Posterior vena cava (tissue), 2 donors: ENCODE measurements around the gene DPP10. TPM values are rescaled to one million over a fixed set of nuclear protein-coding genes. Genes with fewer than 3 reads are reported as not detected.
"Not testable (repeated sequence)": the region's sequence is repeated elsewhere in the genome, so short reads cannot be mapped to it uniquely, and the experiment has no call there.

ENCODE experiments used
- DNase-seq: peaks from one replicate; pipeline ENCODE4 v3.0.0-alpha.2; 2020; ENCODE audit warnings: low spot score
- intact Hi-C, 2 donors: fragments of 100-400 bp; cut with DNase I; formaldehyde crosslinking; loops; one replicate each; pipeline versions ENCODE4 v1.14.1 to v1.14.2; 2022 to 2023
- total RNA-seq, 2 donors: library from RNA; stranded (reverse); fragmentation: NEBNext Ultra II Directional; extraction: Animal tissue kit (Norgen Biotek cat#: 25700); gene quantifications; one replicate each; pipeline ENCODE4 v1.2.1, GENCODE V29; 2021
- donor health status: DM: yes; HTN: yes; CAD: no.
- donor health status: DM: yes; HTN: yes; CAD: no.

The DPP10 gene
- total RNA-seq, 2 donors from 2014 or later: not detected

DNA sequence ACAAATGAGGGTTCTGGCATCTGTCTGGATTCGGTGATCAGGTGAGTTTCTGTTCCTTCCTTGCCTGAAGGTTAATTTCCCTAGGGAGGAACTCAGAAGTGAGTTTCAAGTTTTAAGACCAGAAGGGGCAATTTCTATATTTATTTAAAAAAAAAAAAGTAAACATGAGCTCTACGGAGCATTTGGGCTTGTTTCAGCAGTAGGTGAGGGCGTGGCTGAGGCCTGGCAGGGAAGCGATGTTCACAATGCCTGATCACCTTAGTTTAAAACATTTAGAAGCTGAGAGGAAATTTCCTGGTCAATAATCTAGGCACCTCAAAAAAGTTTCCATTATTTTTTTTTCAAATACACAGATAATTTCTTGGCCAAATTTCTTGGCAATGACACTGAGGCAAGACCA, 629.1 kb downstream of the DPP10 start:
- DNase-seq: no peak
- intact Hi-C loops: no loop called here

- intact Hi-C loops: no loop called here
- DNase-seq: no peak
Observed at GRCh38 chr2:115075800-115076199, 633.4 kb downstream of the DPP10 start.

DNA sequence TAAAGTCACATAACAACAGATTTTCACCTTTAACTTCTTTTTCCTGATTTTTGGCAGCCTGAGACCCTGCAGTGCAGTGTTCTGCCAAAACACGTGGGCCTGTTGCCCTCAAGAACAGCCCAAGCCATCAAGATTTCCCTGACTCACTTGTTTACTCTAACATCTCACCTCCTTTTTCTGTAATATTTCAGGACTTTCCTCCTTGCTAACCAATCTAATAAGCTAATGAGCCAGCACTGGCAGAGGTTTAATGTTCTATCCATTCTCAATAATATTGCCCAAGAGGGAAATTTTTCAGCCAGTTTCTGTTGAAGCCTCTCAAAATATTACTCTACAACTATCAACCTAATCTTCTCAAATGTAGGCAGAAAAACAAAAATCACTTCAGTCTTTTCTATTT, 635.2 kb downstream of the DPP10 start:
- DNase-seq: no peak
- intact Hi-C loops: no loop called here

GRCh38 chr2:115083225-115083624, 640.8 kb downstream of the DPP10 start:
- intact Hi-C loops: no loop called here
- no peak for DNase-seq

- intact Hi-C loops: no loop called here
- no peak for DNase-seq
Observed at GRCh38 chr2:115083711-115084110, 641.3 kb downstream of the DPP10 start.

- intact Hi-C loops: no loop called here
- no peak for DNase-seq
Observed at GRCh38 chr2:115084446-115084845, 642.0 kb downstream of the DPP10 start.

DNA sequence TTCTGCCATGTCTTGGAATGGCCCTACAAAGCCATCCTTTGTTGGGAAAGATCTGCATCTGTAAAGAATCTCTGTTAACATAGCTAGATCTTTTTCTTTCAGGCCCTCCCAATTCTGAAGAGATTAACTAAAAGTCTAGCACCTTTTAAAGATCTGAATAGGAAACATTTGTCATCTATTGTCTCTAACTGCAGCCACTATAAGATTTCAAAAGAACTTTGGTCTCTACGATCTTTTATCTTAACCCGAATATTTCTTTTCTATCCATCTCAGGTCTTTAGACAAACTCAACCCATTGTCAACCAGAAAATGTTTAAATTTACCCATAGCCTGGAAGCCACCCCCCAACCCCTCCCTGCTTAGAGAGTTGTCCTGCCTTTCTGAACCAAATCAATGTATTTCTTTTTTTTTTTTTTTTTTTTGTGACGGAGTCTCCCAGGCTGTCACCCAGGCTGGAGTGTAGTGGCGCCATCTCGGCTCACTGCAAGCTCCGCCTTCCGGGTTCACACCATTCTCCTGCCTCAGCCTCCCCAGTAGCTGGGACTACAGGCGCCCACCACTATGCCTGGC, 643.7 kb downstream of the DPP10 start:
- DNase-seq, intact Hi-C loops: not testable (repeated sequence)

GRCh38 chr2:115094441-115094840, 652.0 kb downstream of the DPP10 start:
- intact Hi-C loops: no loop called here
- no peak for DNase-seq

DNA sequence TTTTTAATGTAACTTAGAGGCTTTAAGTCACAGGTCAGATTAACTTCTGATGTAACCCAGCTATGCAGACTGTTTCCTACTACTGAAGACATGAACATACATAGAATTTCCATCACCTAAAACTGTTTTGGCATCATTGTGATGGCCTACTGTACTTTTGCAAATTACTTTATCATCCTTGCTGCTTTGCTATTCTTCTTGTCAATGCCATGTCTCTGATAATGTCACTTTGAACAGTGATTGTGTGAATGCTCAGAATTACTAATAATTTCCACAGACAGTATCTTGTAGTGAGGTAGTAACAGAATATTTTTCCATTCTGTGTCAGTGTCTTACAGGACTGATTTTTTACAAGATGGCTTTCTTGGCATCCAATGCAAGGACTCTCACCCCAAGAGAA, 663.5 kb downstream of the DPP10 start:
- intact Hi-C loops: no loop called here

GRCh38 chr2:115115135-115115534, 672.7 kb downstream of the DPP10 start:
- intact Hi-C loops: no loop called here
- DNase-seq: no peak

More for the DNA sequence above, 663.5 kb downstream of the DPP10 start:
- no peak for DNase-seq

- DNase-seq: no peak
- intact Hi-C loops: no loop called here
Observed at GRCh38 chr2:115118306-115118705, 675.9 kb downstream of the DPP10 start.

GRCh38 chr2:115119086-115119485, 676.6 kb downstream of the DPP10 start:
- DNase-seq: no peak
- intact Hi-C loops: no loop called here

DNA sequence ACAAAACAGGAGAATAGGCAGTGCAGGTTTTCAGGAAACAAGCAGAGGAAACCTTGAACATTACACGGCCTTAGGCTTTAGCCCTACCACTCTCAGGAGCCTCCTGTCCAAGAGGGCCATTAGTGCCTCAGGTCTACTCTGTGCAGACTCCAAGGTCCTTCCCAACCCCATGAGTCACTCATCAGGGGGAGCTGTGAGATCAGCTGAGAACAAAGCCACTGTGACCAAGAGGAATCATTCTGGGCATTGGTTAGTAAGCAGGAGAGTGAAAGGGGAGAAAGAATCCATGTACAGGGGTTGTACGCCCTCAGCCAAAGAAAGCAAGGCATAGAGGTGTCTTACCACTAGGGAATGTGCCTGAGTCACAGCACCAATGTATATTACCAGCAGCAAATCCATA, 680.3 kb downstream of the DPP10 start:
- DNase-seq: no peak
- intact Hi-C loops: no loop called here

DNA sequence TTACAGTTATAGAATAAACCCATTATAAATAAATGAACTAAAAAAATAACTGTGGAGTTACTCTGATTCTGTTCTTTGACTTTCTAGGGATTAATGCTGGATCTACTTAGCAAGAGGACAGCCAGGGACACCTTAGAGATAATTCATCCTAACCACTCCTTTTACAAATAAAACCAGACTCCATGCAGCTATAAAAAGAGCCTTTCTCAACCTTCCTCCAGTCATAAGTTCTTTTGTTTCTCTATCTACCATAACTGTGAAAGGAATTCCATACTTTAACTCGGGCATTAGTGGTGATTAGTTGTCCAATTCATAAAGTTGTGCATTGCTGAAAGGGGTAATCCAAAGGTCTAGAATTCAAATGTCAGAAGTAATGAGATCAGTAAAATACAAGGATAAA, 682.4 kb downstream of the DPP10 start:
- DNase-seq: no peak
- intact Hi-C loops: no loop called here

GRCh38 chr2:115129536-115129935, 687.1 kb downstream of the DPP10 start:
- intact Hi-C loops: no loop called here

DNA sequence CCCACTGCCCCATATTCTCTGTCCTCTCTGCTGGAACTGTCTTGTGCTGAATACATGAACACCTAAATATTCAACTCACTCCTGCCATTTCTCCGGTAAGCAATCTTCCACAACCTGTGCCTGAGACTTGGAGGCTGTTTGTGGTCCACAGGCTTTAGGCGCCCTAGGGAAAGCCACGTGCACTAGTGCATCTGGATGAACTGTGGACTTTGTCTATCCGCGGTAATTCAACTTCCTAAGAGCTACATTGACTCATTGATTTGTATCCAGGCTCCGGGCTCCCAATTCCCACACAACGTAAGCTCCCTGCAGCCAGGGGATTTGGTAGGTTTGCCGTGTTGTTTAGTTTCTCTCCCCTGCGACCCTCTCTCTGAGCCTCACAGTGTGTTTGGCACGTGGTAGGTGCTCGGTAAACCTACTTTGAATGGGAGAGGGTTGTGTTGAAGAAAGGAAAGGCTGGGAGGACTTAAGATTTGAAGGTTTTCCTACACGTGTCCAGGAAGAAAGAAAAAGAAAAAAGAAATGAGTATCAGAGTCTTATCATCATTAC, 718.2 kb downstream of the DPP10 start:
- DNase-seq: no peak
- intact Hi-C loops: no loop called here

More at GRCh38 chr2:115129536-115129935, 687.1 kb downstream of the DPP10 start:
- no peak for DNase-seq

DNA sequence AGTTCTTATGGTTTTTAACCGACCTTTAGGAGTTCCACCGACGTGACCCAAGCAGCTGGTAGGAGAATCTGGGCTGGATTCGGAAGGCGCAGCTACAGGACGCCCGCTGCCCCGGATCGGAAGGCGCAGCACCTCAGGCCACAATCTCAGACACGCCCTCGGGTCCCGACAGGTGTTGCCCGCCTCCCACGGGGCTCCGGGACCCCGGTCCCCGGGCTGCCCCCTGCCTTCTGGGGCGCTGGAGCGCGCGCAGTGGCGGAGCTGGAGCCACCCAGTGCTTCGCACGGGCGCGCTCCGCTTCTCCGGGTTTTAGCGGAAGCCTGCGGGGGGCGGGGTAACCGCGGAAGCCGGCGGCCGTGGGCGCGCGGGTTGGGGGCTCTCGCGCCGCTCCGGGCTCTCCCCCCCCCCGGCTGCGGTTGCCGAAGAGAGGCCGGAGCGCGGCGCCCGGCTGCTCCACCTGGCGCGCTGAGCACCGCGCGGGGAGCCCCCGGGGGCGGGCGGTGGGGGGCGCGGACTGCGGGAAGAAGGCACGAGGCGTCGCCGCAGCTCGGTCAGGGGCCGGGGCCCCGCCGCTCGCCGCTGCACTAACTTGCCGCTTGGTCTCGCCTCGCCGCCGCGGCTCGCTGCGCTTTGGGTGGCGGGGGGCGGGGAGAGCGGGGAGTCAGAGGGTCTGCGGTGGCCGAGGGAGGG, 718.8 kb downstream of the DPP10 start:
- no peak for DNase-seq
- intact Hi-C loops: no loop called here

GRCh38 chr2:115161771-115162493, 719.5 kb downstream of the DPP10 start:
- no peak for DNase-seq
- intact Hi-C loops: no loop called here

GRCh38 chr2:115162494-115163293, 720.3 kb downstream of the DPP10 start:
- no peak for DNase-seq
- intact Hi-C loops: no loop called here

- no peak for DNase-seq
- intact Hi-C loops: no loop called here
Observed at GRCh38 chr2:115163572-115163971, 721.1 kb downstream of the DPP10 start.
